ENCODE measurements around the gene UHRF1.

The UHRF1 gene

GRCh38 chr19:4909156-4909896, at the start of gene UHRF1:
Gene UHRF1 (plus strand): TSS chr19:4909501. CDS start chr19:4910886, 1,385 bp downstream.
- H3K4me3 ChIP-seq (ENCODE audit: control insufficient read depth, low read depth, low read length) = peak within 1 kb of the TSS; percentile 68
- no peak for DNase-seq (ENCODE audit: low read depth)
- TF ChIP-seq CTCF (conservative IDR thresholded peaks at IDR 0.05; ENCODE audit: control insufficient read depth, insufficient read depth, low read depth, low read length) = no peak

- H3K4me3 ChIP-seq (ENCODE audit: control insufficient read depth, low read depth, low read length) = no peak overlapping the region
- TF ChIP-seq CTCF (conservative IDR thresholded peaks at IDR 0.05; ENCODE audit: control insufficient read depth, insufficient read depth, low read depth, low read length) = no peak
- no peak for DNase-seq (ENCODE audit: low read depth)
These were observed 49.6 kb upstream of the UHRF1 start for GRCh38 chr19:4859697-4860096.

DNA sequence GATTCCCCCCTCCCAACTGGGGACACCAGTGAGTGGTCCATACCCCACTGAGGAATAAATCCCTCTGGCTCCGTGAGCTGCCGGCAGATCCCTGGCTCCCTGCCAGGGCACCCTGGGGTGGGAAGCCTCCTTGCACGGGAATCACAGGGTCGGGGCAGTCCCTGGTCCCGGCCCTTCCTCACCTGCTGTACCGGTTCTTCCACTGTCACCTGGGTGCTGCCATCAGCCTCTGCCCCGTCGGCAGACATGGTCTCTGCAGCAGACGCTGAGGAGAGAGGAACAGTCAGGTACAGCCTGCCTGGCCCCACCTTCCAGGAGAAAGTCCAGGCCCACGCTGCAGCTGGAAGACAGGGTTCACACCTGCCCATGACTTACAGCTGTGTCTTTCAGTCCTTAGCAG, 48.2 kb upstream of the UHRF1 start:
- no peak for TF ChIP-seq CTCF (conservative IDR thresholded peaks at IDR 0.05; ENCODE audit: control insufficient read depth, insufficient read depth, low read depth, low read length)
- no peak overlapping the region for H3K4me3 ChIP-seq (ENCODE audit: control insufficient read depth, low read depth, low read length)
- no peak for DNase-seq (ENCODE audit: low read depth)

GRCh38 chr19:4866595-4867424, 42.5 kb upstream of the UHRF1 start:
- no peak for TF ChIP-seq CTCF (conservative IDR thresholded peaks at IDR 0.05; ENCODE audit: control insufficient read depth, insufficient read depth, low read depth, low read length)
- DNase-seq (ENCODE audit: low read depth) = peak; percentile 52
- H3K4me3 ChIP-seq (ENCODE audit: control insufficient read depth, low read depth, low read length) = peak overlapping the region; percentile 73

DNA sequence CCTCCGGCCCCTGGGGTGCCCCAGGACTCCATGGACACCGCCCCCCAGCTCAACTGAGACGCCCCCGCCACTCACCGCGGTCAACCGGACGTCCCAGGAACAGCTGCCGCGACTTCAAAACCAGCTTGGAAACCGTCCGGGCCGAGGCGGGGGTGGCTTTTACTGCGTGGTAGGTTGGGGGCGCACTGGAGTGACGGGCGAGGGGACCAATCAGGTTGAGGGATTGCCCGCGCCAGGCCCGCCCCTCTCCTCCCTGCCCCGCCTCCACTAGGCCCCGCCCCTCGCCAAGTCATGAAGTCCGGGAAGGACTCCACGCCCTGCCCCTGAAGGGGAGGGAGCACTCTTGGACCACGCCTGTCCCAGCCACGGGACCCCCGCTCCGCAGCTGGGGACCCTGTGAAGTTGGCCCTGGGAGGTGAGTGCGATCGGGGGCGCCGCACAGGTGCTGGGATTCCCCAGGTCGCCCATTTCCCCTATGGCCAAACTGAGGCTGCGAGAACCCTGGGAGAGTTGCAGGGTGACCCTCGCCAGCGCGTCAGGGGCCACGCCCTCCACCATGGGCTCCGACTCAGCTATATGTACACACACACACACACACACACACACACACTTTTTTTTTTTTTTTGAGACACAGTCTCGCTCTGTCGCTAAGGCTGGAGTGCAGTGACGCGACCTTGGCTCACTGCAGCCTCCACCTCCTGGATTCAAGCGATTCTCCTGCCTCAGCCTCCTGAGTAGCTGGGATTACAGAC, 41.6 kb upstream of the UHRF1 start, which contains the start of gene PLIN3:
PLIN3 (minus strand) TSS at position 134 of the 752 bp plus-strand sequence. CDS start 6,273 bp downstream, outside the sequence.
- TF ChIP-seq CTCF (conservative IDR thresholded peaks at IDR 0.05; ENCODE audit: control insufficient read depth, insufficient read depth, low read depth, low read length) = no peak
- peak; percentile 94 for DNase-seq (ENCODE audit: low read depth)
- H3K4me3 ChIP-seq (ENCODE audit: control insufficient read depth, low read depth, low read length) = peak within 1 kb of the TSS; percentile 73

- no peak overlapping the region for H3K4me3 ChIP-seq (ENCODE audit: control insufficient read depth, low read depth, low read length)
- DNase-seq (ENCODE audit: low read depth) = no peak
- TF ChIP-seq CTCF (conservative IDR thresholded peaks at IDR 0.05; ENCODE audit: control insufficient read depth, insufficient read depth, low read depth, low read length) = no peak
These were observed 40.9 kb upstream of the UHRF1 start for GRCh38 chr19:4868286-4868834.

Data from fibroblast of mammary gland (primary cell).